ENCODE measurements around the gene OSBPL3.

DNA sequence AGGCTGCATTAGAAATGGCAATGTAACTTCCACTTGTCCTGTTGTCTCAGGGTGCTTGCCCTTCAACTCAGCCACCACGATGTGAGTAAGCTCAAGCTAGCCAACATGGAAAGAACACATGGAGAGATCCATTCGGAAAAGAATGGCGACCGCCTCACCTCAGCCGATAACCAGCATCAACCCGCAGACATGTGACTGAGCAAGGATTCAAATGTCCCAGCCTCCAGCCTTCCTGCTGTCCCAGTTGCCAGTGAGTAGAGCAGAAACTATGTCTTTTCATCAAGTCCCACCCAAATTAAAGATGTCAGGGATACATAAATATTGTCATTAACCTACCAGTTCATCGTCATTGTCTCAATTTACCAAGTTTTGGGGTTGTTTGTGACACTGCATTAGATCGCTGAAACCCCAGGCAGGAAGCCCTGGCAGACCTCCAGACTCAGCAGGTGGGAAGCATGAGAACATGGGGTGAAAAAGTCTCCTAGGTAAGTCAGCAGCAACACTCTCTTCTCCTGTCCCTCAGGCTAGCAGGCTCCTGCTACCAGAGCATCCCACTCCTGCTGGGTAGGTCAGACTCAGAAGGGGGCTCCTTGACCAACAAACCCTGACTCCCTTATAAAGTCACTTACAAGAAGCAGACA lies 67.0 kb downstream of the OSBPL3 start:
- TF ChIP-seq CTCF (IDR thresholded peaks at IDR 0.05; ENCODE audit: insufficient read depth, low read length, poor library complexity, severe bottlenecking) (no peak), EZH2phosphoT487 (conservative IDR thresholded peaks at IDR 0.05; ENCODE audit: low read length) (no peak)
